HepG2 (cell line): ENCODE results near the gene RIPK3. TPM values are rescaled to one million over a fixed set of nuclear protein-coding genes. Genes with fewer than 3 reads are reported as not detected.

Source experiments
- ATAC-seq: fragments of 200-7000 bp; cut with Tn5 transposase; 3 replicates; pipeline ENCODE4 v1.9.1; 2020; ENCODE audit warnings: mild to moderate bottlenecking, moderate library complexity
- BruUV-seq: library from RNA; stranded (reverse); fragments of 400-500 nt; replicated peaks from 2 replicates; lab custom pipeline; 2021; lab: Mats Ljungman, UMichigan
- CTCF ChIA-PET: fragments of 300-600 bp; formaldehyde crosslinking; extraction: SDS; loops from one replicate; lab custom pipeline; 2021; ENCODE audit warnings: low total read pairs, inconsistent platforms, low intra/inter-chr PET ratio; lab: Yijun Ruan, JAX
- POLR2A ChIA-PET: fragments of 350-600 bp; sonication (Branson Sonifier 250); formaldehyde crosslinking; loops from one replicate; lab custom pipeline; 2020; ENCODE audit warnings: antibody characterized with exemption, inconsistent platforms; lab: Yijun Ruan, JAX
- DNase-seq: peaks from one replicate; pipeline ENCODE4 v3.0.0-alpha.2; 2015; ENCODE audit warnings: low spot score
- FAIRE-seq: peaks from 3 replicates; lab custom pipeline; 2011; peaks lifted over from hg19 to GRCh38; lab: Jason Lieb, UNC
- H2AFZ ChIP-seq: one replicate; pipeline ENCODE4 v1.6.1; 2011; ENCODE audit warnings: low read length, inconsistent platforms
- H3K27ac ChIP-seq: fragments of 300-600 bp; 3 replicates; pipeline ENCODE4 v1.8.0; 2011; ENCODE audit warnings: mixed run types, mild to moderate bottlenecking, mixed read lengths, low read length, inconsistent platforms; ENCODE audit not compliant: insufficient read depth; ENCODE audit errors: extremely low read length
- H3K27me3 ChIP-seq, 2 experiments: fragments of 200-600 bp in 1 of 2; 2 replicates in 1 of 2; 3 replicates in 1 of 2; pipeline versions ENCODE4 v1.6.0 to v1.8.0; 2011; ENCODE audit warnings: low read length in 2 of 2, mild to moderate bottlenecking in 2 of 2, moderate library complexity in 2 of 2, inconsistent platforms in 1 of 2; ENCODE audit not compliant: insufficient read depth in 2 of 2, control insufficient read depth in 1 of 2
- H3K36me3 ChIP-seq, 2 experiments: fragments of 200-600 bp in 1 of 2; replicated peaks in 1 of 2; 2 replicates in 1 of 2; 3 replicates in 1 of 2; pipeline versions ENCODE4 v1.5.1 to v1.8.0; 2011; ENCODE audit warnings: low read length in 2 of 2, inconsistent platforms in 1 of 2; ENCODE audit not compliant: insufficient read depth in 2 of 2, control insufficient read depth in 1 of 2
- H3K4me1 ChIP-seq: 2 replicates; pipeline ENCODE4 v1.5.1; 2012; ENCODE audit warnings: low read length, inconsistent platforms; ENCODE audit not compliant: insufficient read depth
- H3K4me2 ChIP-seq: 2 replicates; pipeline ENCODE4 v1.6.0; 2011; ENCODE audit warnings: low read depth, low read length, inconsistent platforms
- H3K4me3 ChIP-seq, 3 experiments: fragments of 200-600 bp in 1 of 3; sonication (generic), shearing (Covaris generic) in 1 of 3; replicated peaks in 1 of 3; 2 replicates each; pipeline ENCODE4 v1.5.1; 2011 to 2016; ENCODE audit warnings: low read length in 3 of 3, inconsistent platforms in 2 of 3, low read depth in 2 of 3, mild to moderate bottlenecking in 2 of 3, control low read depth in 1 of 3, mixed read lengths in 1 of 3; ENCODE audit not compliant: insufficient read depth in 1 of 3
- H3K79me2 ChIP-seq: one replicate; pipeline ENCODE4 v1.6.1; 2011; ENCODE audit warnings: low read length, inconsistent platforms; ENCODE audit not compliant: insufficient read depth
- H3K9ac ChIP-seq: 2 replicates; pipeline ENCODE4 v1.6.0; 2011; ENCODE audit warnings: mild to moderate bottlenecking, low read depth, low read length, inconsistent platforms; ENCODE audit not compliant: insufficient read depth
- H3K9me3 ChIP-seq: 2 replicates; pipeline ENCODE4 v1.5.1; 2012; ENCODE audit warnings: mild to moderate bottlenecking, low read length
- H4K20me1 ChIP-seq: 2 replicates; pipeline ENCODE4 v1.6.0; 2011; ENCODE audit warnings: inconsistent platforms, mild to moderate bottlenecking, low read length, moderate library complexity; ENCODE audit not compliant: insufficient read depth
- IKZF5 ChIP-seq: IDR thresholded peaks from 2 replicates; pipeline ENCODE4 v1.6.1; 2018; ENCODE audit warnings: missing genetic modification reagents, mild to moderate bottlenecking, missing compliant biosample characterization
- PAWR ChIP-seq: sonication (generic); formaldehyde crosslinking; IDR thresholded peaks from 2 replicates; pipeline ENCODE4 v1.4.0; 2020; ENCODE audit warnings: missing genetic modification reagents, mild to moderate bottlenecking, borderline replicate concordance
- PAXIP1 ChIP-seq: sonication (generic); formaldehyde crosslinking; conservative IDR thresholded peaks from 2 replicates; pipeline ENCODE4 v1.4.0; 2020; ENCODE audit warnings: mild to moderate bottlenecking, missing genetic modification reagents, moderate library complexity
- SP4 ChIP-seq: sonication (generic); formaldehyde crosslinking; IDR thresholded peaks from 2 replicates; pipeline ENCODE4 v1.8.1; 2023; ENCODE audit warnings: mild to moderate bottlenecking, missing genetic modification reagents
- ZBTB20 ChIP-seq: sonication (generic); formaldehyde crosslinking; IDR thresholded peaks from 2 replicates; pipeline ENCODE4 v1.8.1; 2023; ENCODE audit warnings: missing genetic modification reagents, low read depth, mild to moderate bottlenecking, borderline replicate concordance
- ZNF230 ChIP-seq: sonication (generic); formaldehyde crosslinking; IDR thresholded peaks from 2 replicates; pipeline ENCODE4 v1.4.0; 2020; ENCODE audit warnings: mild to moderate bottlenecking, missing genetic modification reagents
- ZNF276 ChIP-seq: sonication (generic); formaldehyde crosslinking; IDR thresholded peaks from 2 replicates; pipeline ENCODE4 v1.4.0; 2020; ENCODE audit warnings: mild to moderate bottlenecking, low read depth, missing genetic modification reagents
- ZNF501 ChIP-seq: sonication (generic); formaldehyde crosslinking; IDR thresholded peaks from 2 replicates; pipeline ENCODE4 v1.5.1; 2020; ENCODE audit warnings: mild to moderate bottlenecking, moderate library complexity, missing genetic modification reagents
- WGBS: methylation state at CpG from one replicate; pipeline ENCODE4 v1.1.6; 2017; ENCODE audit warnings: low lambda C conversion rate; 5-methylcytosine and 5-hydroxymethylcytosine counted together
- in situ Hi-C: cut with HindIII; loops from 2 replicates; pipeline ENCODE4 v1.10.0; 2017; ENCODE audit warnings: low pct_unique_long_range_greater_than_20kb; ENCODE audit not compliant: extremely low pct_ligation_motif_present
- intact Hi-C: fragments of 100-400 bp; cut with micrococcal nuclease; formaldehyde crosslinking; loops from one replicate; pipeline ENCODE4 v1.10.0; 2022; ENCODE audit not compliant: unreplicated experiment
- polyA plus RNA-seq, 8 experiments: library from polyadenylated mRNA; depleted of rRNA in 3 of 8; stranded (reverse) in 7 of 8; unstranded in 1 of 8; fragments of >200 nt; fragmentation: Illumina TruSeq in 4 of 8; extraction: Trizol in 4 of 8; gene quantifications; 2 replicates each; pipeline versions ENCODE4 v1.2.1 to v1.2.3, GENCODE V29; 2011 to 2016; ENCODE audit warnings: low read depth in 4 of 8, missing spikeins in 1 of 8, mixed read lengths in 1 of 8; ENCODE audit not compliant: insufficient read depth in 1 of 8
- total RNA-seq, 5 experiments: library from RNA; depleted of rRNA; stranded (reverse); fragments of >200 nt; fragmentation: Illumina TruSeq; extraction: Trizol; gene quantifications; 2 replicates each; pipeline ENCODE4 v1.2.3, GENCODE V29; 2016; ENCODE audit warnings: low read depth in 1 of 5

Gene RIPK3
- total and polyA plus RNA-seq, 2 of the 13 experiments (the other 11 are each of a cell fraction or from before 2014, with no cell fraction given), result not detected

GRCh38 chr14:24378327-24378726 is 38.5 kb upstream of the RIPK3 start:
- no TSS peak for BruUV-seq
- Histone ChIP-seq H4K20me1 (no peaks in the 10 kb centered on the region), H3K36me3 (no peaks in the 10 kb centered on the region), H3K9ac (no peak overlapping the region), H3K79me2 (no peaks in the 10 kb centered on the region), H3K27me3 (peaks cover 9 to 57% of the 10 kb centered on the region in 2 experiments; a peak in 4 of 5 replicates), H3K27ac (no peak overlapping the region), H3K9me3 (no peaks in the 10 kb centered on the region), H2AFZ (no peak overlapping the region), H3K4me1 (peaks cover 14% of the 10 kb centered on the region), H3K4me2 (no peak overlapping the region; the same call in 1 of the 2 replicates), H3K4me3 (no peak overlapping the region)
- WGBS, result 0% methylated on average over 3 of the region's 3 CpGs
- TF ChIP-seq IKZF5 (no peak), ZNF501 (CRISPR knock-in tag) (0 out of 2 replicates have a peak, but pooled peaks have one; percentile 35), PAXIP1 (CRISPR knock-in tag) (0 out of 2 replicates have a peak, but pooled peaks have one; percentile 29), ZNF276 (CRISPR knock-in tag) (0 out of 2 replicates have a peak, but pooled peaks have one; percentile 59), SP4 (CRISPR knock-in tag) (peak; percentile 63; the same call in 1 of the 2 replicates), PAWR (CRISPR knock-in tag) (no peak), ZNF230 (CRISPR knock-in tag) (0 out of 2 replicates have a peak, but pooled peaks have one; percentile 59), ZBTB20 (0 out of 2 replicates have a peak, but pooled peaks have one; percentile 24)
- CTCF ChIA-PET, result no interaction called here
- POLR2A ChIA-PET, result interaction anchor here (1.0 to 2.0 kb wide), 3 partner anchors 47 to 64 kb away, joined by 4 to 10 read pairs (median 4); partner anchors contain the start of genes CBLN3 and KHNYN
- DNase-seq (no peak), ATAC-seq (peak; percentile 17), FAIRE-seq (no peak)
- in situ Hi-C loops (no loop called here), intact Hi-C loops (no loop called here)
